Measurements from ENCODE around the gene KRT26. TPM values are rescaled to one million over a fixed set of nuclear protein-coding genes. Genes with fewer than 3 reads are reported as not detected.

KRT26 gene
- total RNA-seq, 1 experiment from 2014 or later: not detected

- Histone ChIP-seq H3K4me2 (ENCODE audit: insufficient read depth, insufficient read length, low read length) (no peak overlapping the region), H2BK12ac (ENCODE audit: insufficient read length, low read depth, low read length) (no peak overlapping the region), H3K27ac (ENCODE audit: insufficient read length, low read depth, low read length) (no peak overlapping the region), H3K18ac (ENCODE audit: insufficient read length, low read depth, low read length) (no peak overlapping the region), H2BK120ac (ENCODE audit: low read depth, low read length, poor library complexity, severe bottlenecking) (no peak overlapping the region), H4K8ac (replicated peaks; ENCODE audit: insufficient read length, low read depth, low read length) (no peak overlapping the region), H3K23me2 (ENCODE audit: insufficient read length, low read depth, low read length, poor library complexity, severe bottlenecking) (no peaks in the 10 kb centered on the region), H3K9ac (ENCODE audit: extremely low read depth, insufficient read length, low read length) (no peak overlapping the region), H4K91ac (ENCODE audit: insufficient read length, low read depth, low read length) (no peak overlapping the region), H3K27me3 (ENCODE audit: insufficient read depth, low read length) (no peaks in the 10 kb centered on the region), H3T11ph (ENCODE audit: low read length) (no peak overlapping the region), H3K14ac (ENCODE audit: insufficient read depth, low read length) (no peak overlapping the region), H2AFZ (ENCODE audit: low read length) (no peak overlapping the region), H3K56ac (ENCODE audit: insufficient read length, low read depth, low read length) (no peak overlapping the region), H2BK20ac (ENCODE audit: low read depth, low read length, poor library complexity, severe bottlenecking) (no peak overlapping the region), H3K4ac (ENCODE audit: low read depth, low read length) (no peak overlapping the region), H4K5ac (ENCODE audit: insufficient read length, low read depth, low read length) (no peak overlapping the region), H3K23ac (ENCODE audit: insufficient read length, low read depth, low read length) (no peak overlapping the region), H3K79me1 (ENCODE audit: insufficient read depth, low read depth, low read length, poor library complexity, severe bottlenecking) (no peaks in the 10 kb centered on the region), H3K79me2 (ENCODE audit: insufficient read depth, low read length) (no peaks in the 10 kb centered on the region), H3K9me3 (ENCODE audit: control insufficient read depth, low read depth, low read length) (no peaks in the 10 kb centered on the region), H3K4me1 (ENCODE audit: insufficient read depth, low read length) (no peaks in the 10 kb centered on the region), H2BK5ac (ENCODE audit: insufficient read length, low read length) (no peak overlapping the region), H4K20me1 (ENCODE audit: control insufficient read depth, insufficient read depth, insufficient read length) (no peaks in the 10 kb centered on the region), H2AK5ac (ENCODE audit: insufficient read length, low read length) (no peak overlapping the region), H2BK15ac (ENCODE audit: low read depth, low read length) (no peak overlapping the region)
- Mint-ChIP-seq H3K9me3 (no peaks in the 10 kb centered on the region), H3K4me3 (no peak overlapping the region), H3K27me3 (ENCODE audit: low read depth) (peaks cover 21% of the 10 kb centered on the region), H3K4me1 (no peaks in the 10 kb centered on the region), H3K36me3 (ENCODE audit: insufficient read depth in 1 of 3, low read depth in 3 of 3) (no peaks in the 10 kb centered on the region), H3K27ac (no peak overlapping the region)
- no CpG with 5 or more reads among the region's 5 CpGs for WGBS (ENCODE audit: extremely low coverage, insufficient read length, low lambda C conversion rate)
- TF ChIP-seq, protein P1, sequence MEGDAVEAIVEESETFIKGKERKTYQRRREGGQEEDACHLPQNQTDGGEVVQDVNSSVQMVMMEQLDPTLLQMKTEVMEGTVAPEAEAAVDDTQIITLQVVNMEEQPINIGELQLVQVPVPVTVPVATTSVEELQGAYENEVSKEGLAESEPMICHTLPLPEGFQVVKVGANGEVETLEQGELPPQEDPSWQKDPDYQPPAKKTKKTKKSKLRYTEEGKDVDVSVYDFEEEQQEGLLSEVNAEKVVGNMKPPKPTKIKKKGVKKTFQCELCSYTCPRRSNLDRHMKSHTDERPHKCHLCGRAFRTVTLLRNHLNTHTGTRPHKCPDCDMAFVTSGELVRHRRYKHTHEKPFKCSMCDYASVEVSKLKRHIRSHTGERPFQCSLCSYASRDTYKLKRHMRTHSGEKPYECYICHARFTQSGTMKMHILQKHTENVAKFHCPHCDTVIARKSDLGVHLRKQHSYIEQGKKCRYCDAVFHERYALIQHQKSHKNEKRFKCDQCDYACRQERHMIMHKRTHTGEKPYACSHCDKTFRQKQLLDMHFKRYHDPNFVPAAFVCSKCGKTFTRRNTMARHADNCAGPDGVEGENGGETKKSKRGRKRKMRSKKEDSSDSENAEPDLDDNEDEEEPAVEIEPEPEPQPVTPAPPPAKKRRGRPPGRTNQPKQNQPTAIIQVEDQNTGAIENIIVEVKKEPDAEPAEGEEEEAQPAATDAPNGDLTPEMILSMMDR (conservative IDR thresholded peaks at IDR 0.05): no peak
- no peak for DNase-seq
These were observed 6.5 kb upstream of the KRT26 start for GRCh38 chr17:40778461-40778860.
